ENCODE results near the gene SLC25A1. TPM values are rescaled to one million over a fixed set of nuclear protein-coding genes. Genes with fewer than 3 reads are reported as not detected.
"Not testable (repeated sequence)": the region's sequence is repeated elsewhere in the genome, so short reads cannot be mapped to it uniquely, and the experiment has no call there.

The SLC25A1 gene
- total and polyA plus RNA-seq, 10 of the 15 experiments (the other 5 are each of a cell fraction or from before 2014, with no cell fraction given) = 2.3 to 79.0 (median 30.3) TPM

DNA sequence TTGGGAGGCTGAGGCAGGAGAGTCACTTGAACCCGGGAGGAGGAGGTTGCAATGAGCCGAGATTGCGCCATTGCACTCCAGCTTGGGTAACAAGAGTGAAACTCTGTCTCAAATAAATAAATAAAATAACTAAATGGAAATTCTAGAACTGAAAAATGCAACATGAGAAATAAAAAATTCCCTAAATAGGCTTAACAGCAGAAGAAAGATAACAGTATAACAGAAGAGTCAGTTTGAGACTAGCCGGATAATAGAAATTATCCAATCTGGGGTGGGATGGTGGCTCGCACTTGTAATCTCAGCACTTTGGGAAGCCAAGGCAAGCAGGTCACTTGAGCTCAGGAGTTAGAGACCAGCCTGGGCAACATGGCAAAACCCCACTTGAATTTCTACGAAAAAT, 14.1 kb downstream of the SLC25A1 start (continued):
- TF ChIP-seq, protein P1, sequence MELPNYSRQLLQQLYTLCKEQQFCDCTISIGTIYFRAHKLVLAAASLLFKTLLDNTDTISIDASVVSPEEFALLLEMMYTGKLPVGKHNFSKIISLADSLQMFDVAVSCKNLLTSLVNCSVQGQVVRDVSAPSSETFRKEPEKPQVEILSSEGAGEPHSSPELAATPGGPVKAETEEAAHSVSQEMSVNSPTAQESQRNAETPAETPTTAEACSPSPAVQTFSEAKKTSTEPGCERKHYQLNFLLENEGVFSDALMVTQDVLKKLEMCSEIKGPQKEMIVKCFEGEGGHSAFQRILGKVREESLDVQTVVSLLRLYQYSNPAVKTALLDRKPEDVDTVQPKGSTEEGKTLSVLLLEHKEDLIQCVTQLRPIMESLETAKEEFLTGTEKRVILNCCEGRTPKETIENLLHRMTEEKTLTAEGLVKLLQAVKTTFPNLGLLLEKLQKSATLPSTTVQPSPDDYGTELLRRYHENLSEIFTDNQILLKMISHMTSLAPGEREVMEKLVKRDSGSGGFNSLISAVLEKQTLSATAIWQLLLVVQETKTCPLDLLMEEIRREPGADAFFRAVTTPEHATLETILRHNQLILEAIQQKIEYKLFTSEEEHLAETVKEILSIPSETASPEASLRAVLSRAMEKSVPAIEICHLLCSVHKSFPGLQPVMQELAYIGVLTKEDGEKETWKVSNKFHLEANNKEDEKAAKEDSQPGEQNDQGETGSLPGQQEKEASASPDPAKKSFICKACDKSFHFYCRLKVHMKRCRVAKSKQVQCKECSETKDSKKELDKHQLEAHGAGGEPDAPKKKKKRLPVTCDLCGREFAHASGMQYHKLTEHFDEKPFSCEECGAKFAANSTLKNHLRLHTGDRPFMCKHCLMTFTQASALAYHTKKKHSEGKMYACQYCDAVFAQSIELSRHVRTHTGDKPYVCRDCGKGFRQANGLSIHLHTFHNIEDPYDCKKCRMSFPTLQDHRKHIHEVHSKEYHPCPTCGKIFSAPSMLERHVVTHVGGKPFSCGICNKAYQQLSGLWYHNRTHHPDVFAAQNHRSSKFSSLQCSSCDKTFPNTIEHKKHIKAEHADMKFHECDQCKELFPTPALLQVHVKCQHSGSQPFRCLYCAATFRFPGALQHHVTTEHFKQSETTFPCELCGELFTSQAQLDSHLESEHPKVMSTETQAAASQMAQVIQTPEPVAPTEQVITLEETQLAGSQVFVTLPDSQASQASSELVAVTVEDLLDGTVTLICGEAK (IDR thresholded peaks at IDR 0.05; ENCODE audit: borderline replicate concordance) = no peak
- TF ChIP-seq KAT2A (conservative IDR thresholded peaks at IDR 0.05; ENCODE audit: control insufficient read depth, low read depth, low read length) (no peak), HCFC1 (IDR thresholded peaks at IDR 0.05; ENCODE audit: low read length) (no peak), ZSCAN29 (IDR thresholded peaks at IDR 0.05) (no peak), RCOR1 (conservative IDR thresholded peaks at IDR 0.05; ENCODE audit: low read depth, low read length) (no peak), SIN3A (IDR thresholded peaks at IDR 0.05; ENCODE audit: low read depth, low read length) (no peak), YBX1 (IDR thresholded peaks at IDR 0.05) (no peak)

DNA sequence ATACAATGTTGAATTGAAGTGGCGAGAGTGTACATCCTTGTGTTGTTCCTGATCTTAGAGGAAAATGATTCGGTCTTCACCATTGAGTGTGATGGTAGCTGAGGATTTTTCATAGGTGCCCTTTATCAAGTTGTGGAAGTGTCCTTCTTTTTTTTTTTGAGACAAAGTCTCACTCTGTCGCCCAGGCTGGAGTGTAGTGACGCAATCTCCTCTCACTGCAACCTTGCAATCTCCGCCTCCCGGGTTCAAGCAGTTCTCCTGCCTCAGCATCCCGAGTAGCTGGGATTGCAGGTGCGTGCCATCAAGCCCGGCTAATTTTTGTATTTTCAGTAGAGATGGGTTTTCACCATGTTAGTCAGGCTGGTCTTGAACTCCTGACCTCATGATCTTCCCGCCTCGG, 19.9 kb downstream of the SLC25A1 start:
- BruUV-seq (replicated peaks); H3K9me3 ChIP-seq (replicated peaks; ENCODE audit: control insufficient read depth, insufficient read depth, low read length); ATAC-seq; FAIRE-seq; H3K79me2 ChIP-seq (ENCODE audit: control insufficient read depth, insufficient read depth, low read length); H3K27me3 ChIP-seq (replicated peaks in 1 of 2; ENCODE audit: control insufficient read depth in 2 of 2, insufficient read depth in 2 of 2, low read length in 1 of 2); in situ Hi-C loops (cut with MboI); H3K4me3 ChIP-seq; RAD21 ChIA-PET (ENCODE audit: unreplicated experiment); H2AFZ ChIP-seq (ENCODE audit: control insufficient read depth, low read depth, low read length); H3K4me2 ChIP-seq (ENCODE audit: control insufficient read depth, insufficient read depth); DNase-seq (ENCODE audit: low read depth, low spot score); H3K36me3 ChIP-seq (ENCODE audit: control insufficient read depth in 2 of 2, insufficient read depth in 2 of 2, low read length in 1 of 2); H3K27ac ChIP-seq (ENCODE audit: control insufficient read depth, insufficient read depth); intact Hi-C loops (cut with micrococcal nuclease; ENCODE audit: unreplicated experiment); H3K4me1 ChIP-seq (ENCODE audit: control insufficient read depth, insufficient read depth, low read length); H4K20me1 ChIP-seq (ENCODE audit: control insufficient read depth, insufficient read depth); SMC1A ChIA-PET (ENCODE audit: uncharacterized antibody, unreplicated experiment); H3K9ac ChIP-seq (ENCODE audit: control insufficient read depth, insufficient read depth, low read length): not testable (repeated sequence)
- 66% methylated on average over 11 of the region's 11 CpGs for WGBS (ENCODE audit: insufficient coverage, insufficient replicate concordance, low lambda C conversion rate, missing lambda C conversion rate)
- POLR2A ChIA-PET = interaction anchor here (0.6 kb wide), 1 partner anchor 177 kb away, joined by 4 read pairs; no protein-coding TSS in a partner anchor
- CTCF ChIA-PET = interaction anchor here (0.6 to 1.3 kb wide), 2 partner anchors 14 to 35 kb away, joined by 3 to 4 read pairs; partner anchors contain the start of gene ESS2

DNA sequence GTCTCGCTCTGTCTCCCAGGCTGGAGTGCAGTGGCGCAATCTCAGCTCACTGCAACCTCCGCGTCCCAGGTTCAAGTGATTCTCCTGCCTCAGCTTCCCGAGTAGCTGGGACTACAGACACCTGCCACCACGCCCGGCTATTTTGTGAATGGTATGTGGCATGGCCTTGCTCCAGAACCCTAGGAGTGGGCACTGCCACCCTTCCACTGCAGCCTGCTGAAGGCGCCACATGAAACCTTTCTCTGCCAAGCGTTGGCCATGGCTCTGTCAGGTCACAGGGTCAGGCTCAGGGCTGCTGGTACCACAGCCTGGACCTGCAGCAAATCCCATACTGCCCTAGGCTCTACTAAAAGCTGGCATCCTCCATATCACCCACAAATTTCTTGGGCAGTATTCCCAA, 22.4 kb downstream of the SLC25A1 start:
- H4K20me1 ChIP-seq (ENCODE audit: control insufficient read depth, insufficient read depth); H3K79me2 ChIP-seq (ENCODE audit: control insufficient read depth, insufficient read depth, low read length); H3K4me2 ChIP-seq (ENCODE audit: control insufficient read depth, insufficient read depth); POLR2A ChIA-PET; H3K4me3 ChIP-seq; ATAC-seq; H3K27me3 ChIP-seq (replicated peaks in 1 of 2; ENCODE audit: control insufficient read depth in 2 of 2, insufficient read depth in 2 of 2, low read length in 1 of 2); H3K27ac ChIP-seq (ENCODE audit: control insufficient read depth, insufficient read depth); H3K36me3 ChIP-seq (ENCODE audit: control insufficient read depth in 2 of 2, insufficient read depth in 2 of 2, low read length in 1 of 2); DNase-seq (ENCODE audit: low read depth, low spot score); H2AFZ ChIP-seq (ENCODE audit: control insufficient read depth, low read depth, low read length); FAIRE-seq; H3K9me3 ChIP-seq (replicated peaks; ENCODE audit: control insufficient read depth, insufficient read depth, low read length); H3K4me1 ChIP-seq (ENCODE audit: control insufficient read depth, insufficient read depth, low read length); in situ Hi-C loops (cut with MboI); H3K9ac ChIP-seq (ENCODE audit: control insufficient read depth, insufficient read depth, low read length); RAD21 ChIA-PET (ENCODE audit: unreplicated experiment); intact Hi-C loops (cut with micrococcal nuclease; ENCODE audit: unreplicated experiment); BruUV-seq (replicated peaks): not testable (repeated sequence)
- CTCF ChIA-PET = interaction anchor here (2.3 kb wide), 1 partner anchor 11 kb away, joined by 8 read pairs; the partner anchor contains the start of gene ESS2
- SMC1A ChIA-PET (ENCODE audit: uncharacterized antibody, unreplicated experiment) = interaction anchor here (0.6 kb wide), 1 partner anchor 268 kb away, joined by 3 read pairs; no protein-coding TSS in a partner anchor
- 69% methylated on average over 9 of the region's 9 CpGs for WGBS (ENCODE audit: insufficient coverage, insufficient replicate concordance, low lambda C conversion rate, missing lambda C conversion rate)

Data from GM12878 (cell line).